Posterior cingulate gyrus (tissue), 11 donors: ENCODE results near the gene CCDC102A.

Experiments
- DNase-seq, 10 donors: peaks; one replicate each; pipeline versions ENCODE4 v3.0.0 to v3.0.0-alpha.2; 2020 to 2021; ENCODE audit warnings: mixed read lengths in 3 of 10
- intact Hi-C: fragments of 100-400 bp; cut with DNase I; formaldehyde crosslinking; loops from one replicate; pipeline ENCODE4 v1.15.1; 2023

The CCDC102A gene

GRCh38 chr16:57483725-57484514 is 52.5 kb downstream of the CCDC102A start:
- intact Hi-C loops, result no loop called here
- peak in 2 of 10 donors; percentile 27 to 82 for DNase-seq

- DNase-seq, result peak in 1 of 10 donors; percentile 49
- intact Hi-C loops, result no loop called here
These were observed 53.4 kb downstream of the CCDC102A start for GRCh38 chr16:57482845-57483545.

GRCh38 chr16:57481421-57481820 is 55.0 kb downstream of the CCDC102A start:
- no peak for DNase-seq
- intact Hi-C loops, result no loop called here

- intact Hi-C loops, result no loop called here
- peak in 1 of 10 donors; percentile 74 for DNase-seq
These were observed 55.6 kb downstream of the CCDC102A start for GRCh38 chr16:57480754-57481230.

- peak in 1 of 10 donors; percentile 81 for DNase-seq
- intact Hi-C loops, result no loop called here
These were observed 56.2 kb downstream of the CCDC102A start for GRCh38 chr16:57479976-57480753.

- peak in 8 of 10 donors; percentile 42 to 94 (median 61) for DNase-seq
- intact Hi-C loops, result no loop called here
These were observed 57.0 kb downstream of the CCDC102A start for GRCh38 chr16:57479205-57479975.

GRCh38 chr16:57478396-57479204 is 57.8 kb downstream of the CCDC102A start:
- no peak for DNase-seq
- intact Hi-C loops, result no loop called here

- DNase-seq, result peak in 1 of 10 donors; percentile 83
- intact Hi-C loops, result no loop called here
These were observed 58.7 kb downstream of the CCDC102A start for GRCh38 chr16:57477531-57478202.

- DNase-seq, result no peak
These were observed 59.6 kb downstream of the CCDC102A start for GRCh38 chr16:57476546-57477410.

GRCh38 chr16:57475711-57476339 is 60.5 kb downstream of the CCDC102A start:
- DNase-seq, result peak in 1 of 10 donors; percentile 88
- intact Hi-C loops, result no loop called here

More at GRCh38 chr16:57476546-57477410, 59.6 kb downstream of the CCDC102A start:
- intact Hi-C loops, result no loop called here

GRCh38 chr16:57474671-57475661 is 61.4 kb downstream of the CCDC102A start:
- DNase-seq, result no peak
- intact Hi-C loops, result no loop called here

- intact Hi-C loops, result no loop called here
- DNase-seq, result no peak
These were observed 62.5 kb downstream of the CCDC102A start for GRCh38 chr16:57473906-57474305.

GRCh38 chr16:57473176-57473840 is 63.1 kb downstream of the CCDC102A start:
- peak in 6 of 10 donors; percentile 26 to 93 (median 80) for DNase-seq
- intact Hi-C loops, result no loop called here

GRCh38 chr16:57472665-57473060 is 63.7 kb downstream of the CCDC102A start:
- intact Hi-C loops, result no loop called here
- DNase-seq, result peak in 1 of 10 donors; percentile 78
